HCT116 (cell line): ENCODE measurements around the gene WDR33. TPM values are rescaled to one million over a fixed set of nuclear protein-coding genes. Genes with fewer than 3 reads are reported as not detected.
"Not testable (repeated sequence)": the region's sequence is repeated elsewhere in the genome, so short reads cannot be mapped to it uniquely, and the experiment has no call there.

ENCODE experiments used
- ATAC-seq: fragments of 200-7000 bp; cut with Tn5 transposase; 2 replicates; pipeline ENCODE4 v1.9.1; 2020; ENCODE audit warnings: mild to moderate bottlenecking, moderate library complexity
- BruUV-seq: library from RNA; stranded (reverse); fragments of 400-500 nt; replicated peaks from 2 replicates; lab custom pipeline; 2021; lab: Mats Ljungman, UMichigan
- CTCF ChIA-PET: fragments of 300-600 bp; sonication (Branson Sonifier 250); formaldehyde crosslinking; loops from one replicate; lab custom pipeline; 2021; ENCODE audit warnings: antibody characterized with exemption; lab: Charles Lee
- POLR2A ChIA-PET: fragments of 300-600, 350-600 bp; sonication (Branson Sonifier 250); formaldehyde crosslinking; loops from one replicate; lab custom pipeline; 2021; ENCODE audit warnings: antibody characterized with exemption; lab: Charles Lee
- RAD21 ChIA-PET, 2 experiments: fragments of 300-600 bp; sonication (Branson Sonifier 250); formaldehyde crosslinking; loops; one replicate each; lab custom pipeline; 2023; ENCODE audit warnings: low total read pairs in 2 of 2; ENCODE audit not compliant: uncharacterized antibody in 2 of 2, unreplicated experiment in 2 of 2, low non-redundant PET in 1 of 2; lab: Charles Lee
- DNase-seq: peaks from one replicate; pipeline ENCODE4 v3.0.0-alpha.2; 2010; ENCODE audit warnings: low read depth, low spot score
- H2AFZ ChIP-seq: fragments of 200-600 bp; shearing (Covaris generic), sonication (generic); 2 replicates; pipeline ENCODE4 v1.6.1; 2017; ENCODE audit warnings: low read depth, mixed run types, mixed read lengths, antibody characterized with exemption, low read length; ENCODE audit not compliant: poor library complexity, severe bottlenecking
- H3K27ac ChIP-seq: 2 replicates; pipeline ENCODE4 v1.5.1; 2012; ENCODE audit warnings: low read depth, low read length
- H3K27me3 ChIP-seq: fragments of 200-600 bp; sonication (generic); 2 replicates; pipeline ENCODE4 v1.6.1; 2016; ENCODE audit warnings: mixed run types, low read length, mixed read lengths; ENCODE audit not compliant: insufficient read depth
- H3K36me3 ChIP-seq, 2 experiments: fragments of 200-500 bp in 1 of 2; fragments of 200-600 bp in 1 of 2; sonication (Bioruptor generic) in 1 of 2; sonication (generic) in 1 of 2; 2 replicates each; pipeline versions ENCODE4 v1.5.1 to v1.6.1; 2014 to 2016; ENCODE audit warnings: low read length in 2 of 2, inconsistent platforms in 1 of 2, mixed read lengths in 1 of 2, mixed run types in 1 of 2; ENCODE audit not compliant: insufficient read depth in 2 of 2, control insufficient read depth in 1 of 2
- H3K4me1 ChIP-seq, 2 experiments: fragments of 200-600 bp in 1 of 2; sonication (generic) in 1 of 2; 2 replicates each; pipeline versions ENCODE4 v1.5.1 to v1.6.1; 2012 to 2017; ENCODE audit warnings: low read length in 2 of 2, inconsistent platforms in 1 of 2, mild to moderate bottlenecking in 1 of 2, mixed read lengths in 1 of 2, mixed run types in 1 of 2, moderate library complexity in 1 of 2; ENCODE audit not compliant: insufficient read depth in 2 of 2, control insufficient read depth in 1 of 2
- H3K4me2 ChIP-seq: fragments of 200-600 bp; sonication (generic); 2 replicates; pipeline ENCODE4 v1.6.1; 2017; ENCODE audit warnings: mixed run types, low read length, mixed read lengths
- H3K4me3 ChIP-seq, 2 experiments: fragments of 200-600 bp in 1 of 2; sonication (generic) in 1 of 2; replicated peaks in 1 of 2; 2 replicates each; pipeline ENCODE4 v1.5.1; 2011 to 2016; ENCODE audit warnings: low read length in 2 of 2, control low read depth in 1 of 2, low read depth in 1 of 2, mild to moderate bottlenecking in 1 of 2, mixed read lengths in 1 of 2, mixed run types in 1 of 2
- H3K79me2 ChIP-seq: fragments of 200-600 bp; sonication (generic); 2 replicates; pipeline ENCODE4 v1.6.1; 2017; ENCODE audit warnings: mild to moderate bottlenecking, mixed run types, low read length, moderate library complexity, mixed read lengths; ENCODE audit not compliant: insufficient read depth
- H3K9ac ChIP-seq: fragments of 200-600 bp; sonication (generic); 2 replicates; pipeline ENCODE4 v1.6.1; 2016; ENCODE audit warnings: low read length, mixed read lengths
- H3K9me2 ChIP-seq: fragments of 200-600 bp; sonication (generic), shearing (Covaris generic); 2 replicates; pipeline ENCODE4 v1.6.1; 2017; ENCODE audit warnings: mixed run types, mild to moderate bottlenecking, moderate library complexity; ENCODE audit not compliant: insufficient read depth
- H3K9me3 ChIP-seq, 2 experiments: fragments of 200-500 bp in 1 of 2; fragments of 200-600 bp in 1 of 2; sonication (Bioruptor generic) in 1 of 2; sonication (generic) in 1 of 2; 2 replicates each; pipeline ENCODE4 v1.6.1; 2014 to 2017; ENCODE audit warnings: low read length in 2 of 2, mixed read lengths in 2 of 2, inconsistent platforms in 1 of 2, low read depth in 1 of 2, mild to moderate bottlenecking in 1 of 2, mixed run types in 1 of 2, moderate library complexity in 1 of 2; ENCODE audit not compliant: control insufficient read depth in 1 of 2, insufficient read depth in 1 of 2
- H4K20me1 ChIP-seq: fragments of 200-600 bp; sonication (generic), shearing (Covaris generic); 2 replicates; pipeline ENCODE4 v1.6.1; 2017; ENCODE audit warnings: mixed run types, mild to moderate bottlenecking, moderate library complexity; ENCODE audit not compliant: insufficient read depth
- CBX3 ChIP-seq: IDR thresholded peaks from 2 replicates; pipeline ENCODE4 v1.6.1; 2012; ENCODE audit warnings: low read depth
- CEBPB ChIP-seq: IDR thresholded peaks from 2 replicates; pipeline ENCODE4 v1.6.1; 2012; ENCODE audit warnings: low read depth
- EGR1 ChIP-seq: IDR thresholded peaks from 2 replicates; pipeline ENCODE4 v1.6.1; 2012; ENCODE audit warnings: low read depth
- EZH2 ChIP-seq: fragments of 200-600 bp; sonication (generic); IDR thresholded peaks from 2 replicates; pipeline ENCODE4 v1.6.1; 2017; ENCODE audit warnings: antibody characterized with exemption, mixed run types
- FOSL1 ChIP-seq: IDR thresholded peaks from 2 replicates; pipeline ENCODE4 v1.6.1; 2012; ENCODE audit warnings: low read depth
- MAX ChIP-seq: IDR thresholded peaks from 2 replicates; pipeline ENCODE4 v1.6.1; 2012
- POLR2AphosphoS5 ChIP-seq: IDR thresholded peaks from 2 replicates; pipeline ENCODE4 v1.6.1; 2011; ENCODE audit warnings: mild to moderate bottlenecking, low read depth, low read length, moderate library complexity
- YY1 ChIP-seq: IDR thresholded peaks from 2 replicates; pipeline ENCODE4 v1.6.1; 2011; ENCODE audit warnings: low read length, low read depth, moderate library complexity, mild to moderate bottlenecking; ENCODE audit not compliant: insufficient replicate concordance; ENCODE audit errors: extremely low read depth
- ZNF274 ChIP-seq: fragments of 200-500 bp; sonication (Bioruptor generic); IDR thresholded peaks from 2 replicates; pipeline ENCODE4 v1.6.1; 2014; ENCODE audit warnings: mild to moderate bottlenecking, low read depth, low read length, inconsistent platforms
- intact Hi-C: fragments of 100-400 bp; cut with micrococcal nuclease; formaldehyde crosslinking; loops from 2 replicates; pipeline ENCODE4 v1.10.0; 2022
- total RNA-seq: library from RNA; stranded (reverse); gene quantifications from one replicate; pipeline ENCODE4 v1.2.1, GENCODE V29; 2021; ENCODE audit not compliant: unreplicated experiment
- TF ChIP-seq, protein P1 (sequence below): IDR thresholded peaks from 2 replicates; pipeline ENCODE4 v1.6.1; 2012; ENCODE audit warnings: low read depth
- TF ChIP-seq, protein P2 (sequence below): IDR thresholded peaks from 2 replicates; pipeline ENCODE4 v1.6.1; 2011; ENCODE audit warnings: mild to moderate bottlenecking, low read length, moderate library complexity; ENCODE audit not compliant: insufficient replicate concordance; ENCODE audit errors: extremely low read depth

WDR33 gene
- total RNA-seq, 1 experiment from 2014 or later: 52.5 TPM

GRCh38 chr2:127749537-127749936 lies 61.4 kb downstream of the WDR33 start:
- H3K27ac ChIP-seq, ATAC-seq, H3K79me2 ChIP-seq, H2AFZ ChIP-seq, H3K4me2 ChIP-seq, CTCF ChIA-PET, RAD21 ChIA-PET, H3K9ac ChIP-seq, intact Hi-C loops, BruUV-seq, H3K9me2 ChIP-seq, DNase-seq, POLR2A ChIA-PET, H3K4me1 ChIP-seq, H3K4me3 ChIP-seq, H4K20me1 ChIP-seq, H3K27me3 ChIP-seq, H3K9me3 ChIP-seq: not testable (repeated sequence)
- H3K36me3 ChIP-seq: peaks cover 5 to 20% of the 10 kb centered on the region in 2 experiments; a peak in 3 of 4 replicates

DNA sequence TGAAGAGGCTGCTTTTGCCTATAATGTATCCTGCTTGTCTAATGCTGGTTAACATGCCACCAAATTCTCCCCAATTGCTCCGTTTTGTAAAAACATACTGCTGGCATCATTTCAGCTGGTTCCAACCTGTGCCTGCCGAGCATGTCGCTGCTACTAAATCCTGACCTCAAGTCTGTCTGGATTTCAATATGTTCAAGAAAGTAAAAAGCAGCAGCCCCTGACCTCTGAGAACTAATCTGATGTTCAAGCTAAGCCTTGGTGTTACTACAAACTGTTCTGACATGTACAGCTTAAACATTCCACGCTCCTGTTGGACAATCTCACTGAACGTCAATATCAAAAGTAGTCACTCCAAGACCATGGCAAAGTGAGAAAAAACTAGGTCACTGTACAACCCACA lies 63.4 kb downstream of the WDR33 start:
- Histone ChIP-seq H3K9me2 (no peaks in the 10 kb centered on the region), H3K9me3 (no peaks in the 10 kb centered on the region), H3K4me1 (0 out of 4 replicates have a peak, but pooled peaks cover 0 to 5% of the 10 kb centered on the region in 2 experiments), H3K27me3 (no peaks in the 10 kb centered on the region), H3K79me2 (0 out of 2 replicates have a peak, but pooled peaks cover 3% of the 10 kb centered on the region), H4K20me1 (0 out of 2 replicates have a peak, but pooled peaks cover 6% of the 10 kb centered on the region), H3K36me3 (peaks cover 5 to 18% of the 10 kb centered on the region in 2 experiments; a peak in 3 of 4 replicates), H3K4me3 (no peak overlapping the region), H3K4me2 (no peak overlapping the region), H3K27ac (no peak overlapping the region), H3K9ac (no peak overlapping the region), H2AFZ (no peak overlapping the region)
- DNase-seq (no peak), ATAC-seq (no peak)
- TF ChIP-seq FOSL1: no peak
- no peak for TF ChIP-seq EZH2
- TF ChIP-seq, protein P1, sequence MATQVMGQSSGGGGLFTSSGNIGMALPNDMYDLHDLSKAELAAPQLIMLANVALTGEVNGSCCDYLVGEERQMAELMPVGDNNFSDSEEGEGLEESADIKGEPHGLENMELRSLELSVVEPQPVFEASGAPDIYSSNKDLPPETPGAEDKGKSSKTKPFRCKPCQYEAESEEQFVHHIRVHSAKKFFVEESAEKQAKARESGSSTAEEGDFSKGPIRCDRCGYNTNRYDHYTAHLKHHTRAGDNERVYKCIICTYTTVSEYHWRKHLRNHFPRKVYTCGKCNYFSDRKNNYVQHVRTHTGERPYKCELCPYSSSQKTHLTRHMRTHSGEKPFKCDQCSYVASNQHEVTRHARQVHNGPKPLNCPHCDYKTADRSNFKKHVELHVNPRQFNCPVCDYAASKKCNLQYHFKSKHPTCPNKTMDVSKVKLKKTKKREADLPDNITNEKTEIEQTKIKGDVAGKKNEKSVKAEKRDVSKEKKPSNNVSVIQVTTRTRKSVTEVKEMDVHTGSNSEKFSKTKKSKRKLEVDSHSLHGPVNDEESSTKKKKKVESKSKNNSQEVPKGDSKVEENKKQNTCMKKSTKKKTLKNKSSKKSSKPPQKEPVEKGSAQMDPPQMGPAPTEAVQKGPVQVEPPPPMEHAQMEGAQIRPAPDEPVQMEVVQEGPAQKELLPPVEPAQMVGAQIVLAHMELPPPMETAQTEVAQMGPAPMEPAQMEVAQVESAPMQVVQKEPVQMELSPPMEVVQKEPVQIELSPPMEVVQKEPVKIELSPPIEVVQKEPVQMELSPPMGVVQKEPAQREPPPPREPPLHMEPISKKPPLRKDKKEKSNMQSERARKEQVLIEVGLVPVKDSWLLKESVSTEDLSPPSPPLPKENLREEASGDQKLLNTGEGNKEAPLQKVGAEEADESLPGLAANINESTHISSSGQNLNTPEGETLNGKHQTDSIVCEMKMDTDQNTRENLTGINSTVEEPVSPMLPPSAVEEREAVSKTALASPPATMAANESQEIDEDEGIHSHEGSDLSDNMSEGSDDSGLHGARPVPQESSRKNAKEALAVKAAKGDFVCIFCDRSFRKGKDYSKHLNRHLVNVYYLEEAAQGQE: no peak
- TF ChIP-seq POLR2AphosphoS5: no peak
- TF ChIP-seq, protein P2, sequence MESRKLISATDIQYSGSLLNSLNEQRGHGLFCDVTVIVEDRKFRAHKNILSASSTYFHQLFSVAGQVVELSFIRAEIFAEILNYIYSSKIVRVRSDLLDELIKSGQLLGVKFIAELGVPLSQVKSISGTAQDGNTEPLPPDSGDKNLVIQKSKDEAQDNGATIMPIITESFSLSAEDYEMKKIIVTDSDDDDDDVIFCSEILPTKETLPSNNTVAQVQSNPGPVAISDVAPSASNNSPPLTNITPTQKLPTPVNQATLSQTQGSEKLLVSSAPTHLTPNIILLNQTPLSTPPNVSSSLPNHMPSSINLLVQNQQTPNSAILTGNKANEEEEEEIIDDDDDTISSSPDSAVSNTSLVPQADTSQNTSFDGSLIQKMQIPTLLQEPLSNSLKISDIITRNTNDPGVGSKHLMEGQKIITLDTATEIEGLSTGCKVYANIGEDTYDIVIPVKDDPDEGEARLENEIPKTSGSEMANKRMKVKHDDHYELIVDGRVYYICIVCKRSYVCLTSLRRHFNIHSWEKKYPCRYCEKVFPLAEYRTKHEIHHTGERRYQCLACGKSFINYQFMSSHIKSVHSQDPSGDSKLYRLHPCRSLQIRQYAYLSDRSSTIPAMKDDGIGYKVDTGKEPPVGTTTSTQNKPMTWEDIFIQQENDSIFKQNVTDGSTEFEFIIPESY: no peak
- no peak for TF ChIP-seq EGR1
- no peak for TF ChIP-seq ZNF274
- TF ChIP-seq MAX: no peak
- TF ChIP-seq YY1: no peak
- no peak for TF ChIP-seq CEBPB
- TF ChIP-seq CBX3: no peak
- ChIA-PET CTCF (no interaction called here), POLR2A (no interaction called here), RAD21 (interaction anchor here in 1 of 2 experiments (0.6 kb wide), 1 partner anchor 160 kb away, joined by 9 read pairs; no protein-coding TSS in a partner anchor)
- BruUV-seq: TSS peak; percentile 11
- intact Hi-C loops: no loop called here
